ELF-1 (cell line): ENCODE data around the gene STK32B.
A peak's percentile ranks its signal among the peaks of the same experiment; 100 is the strongest.
"Not testable (repeated sequence)": the region's sequence is repeated elsewhere in the genome, so short reads cannot be mapped to it uniquely, and the experiment has no call there.

Source experiments
- DNase-seq: peaks from one replicate; pipeline ENCODE4 v3.0.0-alpha.2; 2016; ENCODE audit warnings: low read depth, low spot score

STK32B gene

GRCh38 chr4:5051278-5052203 is at the start of gene STK32B:
Gene STK32B (plus strand): TSS chr4:5051480.
- DNase-seq, result peak; percentile 82

GRCh38 chr4:5001641-5002040 is 49.6 kb upstream of the STK32B start:
- DNase-seq, result not testable (repeated sequence)

GRCh38 chr4:5003372-5003857 is 47.9 kb upstream of the STK32B start:
- no peak for DNase-seq

GRCh38 chr4:5003918-5004317 is 47.4 kb upstream of the STK32B start:
- no peak for DNase-seq

- DNase-seq, result no peak
These were observed 46.8 kb upstream of the STK32B start for GRCh38 chr4:5004496-5004895.

GRCh38 chr4:5006932-5007331 is 44.3 kb upstream of the STK32B start:
- not testable (repeated sequence) for DNase-seq

GRCh38 chr4:5009796-5010195 is 41.5 kb upstream of the STK32B start:
- DNase-seq, result no peak

GRCh38 chr4:5010984-5011383 is 40.3 kb upstream of the STK32B start:
- no peak for DNase-seq

- DNase-seq, result no peak
These were observed 38.9 kb upstream of the STK32B start for GRCh38 chr4:5012244-5012898.

- DNase-seq, result no peak
These were observed 38.3 kb upstream of the STK32B start for GRCh38 chr4:5012958-5013357.

- no peak for DNase-seq
These were observed 37.1 kb upstream of the STK32B start for GRCh38 chr4:5014007-5014682.

GRCh38 chr4:5018096-5018495 is 33.2 kb upstream of the STK32B start:
- DNase-seq, result no peak

- DNase-seq, result no peak
These were observed 32.7 kb upstream of the STK32B start for GRCh38 chr4:5018603-5019002.

GRCh38 chr4:5019274-5019673 is 32.0 kb upstream of the STK32B start, which contains the start of gene CYTL1:
Gene CYTL1 (minus strand): TSS chr4:5019458. CDS start chr4:5019445, 13 bp downstream.
- DNase-seq, result no peak

GRCh38 chr4:5019796-5020195 is 31.5 kb upstream of the STK32B start:
- no peak for DNase-seq

- no peak for DNase-seq
These were observed 30.9 kb upstream of the STK32B start for GRCh38 chr4:5020341-5020740.

GRCh38 chr4:5021546-5021945 is 29.7 kb upstream of the STK32B start:
- DNase-seq, result no peak

GRCh38 chr4:5024673-5025072 is 26.6 kb upstream of the STK32B start:
- DNase-seq, result no peak

- no peak for DNase-seq
These were observed 24.9 kb upstream of the STK32B start for GRCh38 chr4:5026371-5026770.

GRCh38 chr4:5027346-5027745 is 23.9 kb upstream of the STK32B start:
- no peak for DNase-seq

GRCh38 chr4:5028480-5028879 is 22.8 kb upstream of the STK32B start:
- no peak for DNase-seq

- DNase-seq, result no peak
These were observed 21.8 kb upstream of the STK32B start for GRCh38 chr4:5029447-5029846.
